Fibroblast of lung (primary cell): ENCODE data around the gene UBE2D2. TPM values are rescaled to one million over a fixed set of nuclear protein-coding genes. Genes with fewer than 3 reads are reported as not detected.

ENCODE experiments used
- DNase-seq, 2 donors: peaks; one replicate each; pipeline versions ENCODE4 v3.0.0 to v3.0.0-alpha.2; 2010; ENCODE audit warnings: low read depth in 2 of 2
- H2AFZ ChIP-seq: 2 replicates; pipeline ENCODE4 v1.5.1; 2012; ENCODE audit warnings: low read length, control low read depth, inconsistent platforms
- H3K27ac ChIP-seq: 2 replicates; pipeline ENCODE4 v1.5.1; 2011; ENCODE audit warnings: low read length, control low read depth; ENCODE audit not compliant: insufficient read depth
- H3K27me3 ChIP-seq: 2 replicates; pipeline ENCODE4 v1.5.1; 2011; ENCODE audit warnings: mild to moderate bottlenecking, low read length; ENCODE audit not compliant: control insufficient read depth, insufficient read depth
- H3K36me3 ChIP-seq: 2 replicates; pipeline ENCODE4 v1.5.1; 2011; ENCODE audit warnings: low read length; ENCODE audit not compliant: control insufficient read depth, insufficient read depth
- H3K4me1 ChIP-seq: 2 replicates; pipeline ENCODE4 v1.5.1; 2011; ENCODE audit warnings: low read length; ENCODE audit not compliant: control insufficient read depth, insufficient read depth; ENCODE audit errors: extremely low read depth
- H3K4me2 ChIP-seq: 2 replicates; pipeline ENCODE4 v1.5.1; 2011; ENCODE audit warnings: low read length, control low read depth; ENCODE audit not compliant: insufficient read depth; ENCODE audit errors: extremely low read depth
- H3K4me3 ChIP-seq, 4 experiments: fragments of 200-600 bp in 1 of 4; sonication (generic) in 1 of 4; replicated peaks in 1 of 4; 2 replicates each; pipeline ENCODE4 v1.5.1; 2011 to 2016; ENCODE audit warnings: low read length in 4 of 4, low read depth in 3 of 4, mild to moderate bottlenecking in 3 of 4, control low read depth in 2 of 4, inconsistent platforms in 1 of 4, mixed read lengths in 1 of 4; ENCODE audit not compliant: insufficient read depth in 1 of 4; ENCODE audit errors: control extremely low read depth in 1 of 4
- H3K79me2 ChIP-seq: 2 replicates; pipeline ENCODE4 v1.5.1; 2012; ENCODE audit warnings: mild to moderate bottlenecking, low read length, inconsistent platforms; ENCODE audit not compliant: control insufficient read depth, insufficient read depth
- H3K9ac ChIP-seq: 2 replicates; pipeline ENCODE4 v1.5.1; 2011; ENCODE audit warnings: mild to moderate bottlenecking, low read length, control low read depth; ENCODE audit not compliant: insufficient read depth
- H3K9me3 ChIP-seq: 2 replicates; pipeline ENCODE4 v1.5.1; 2012; ENCODE audit warnings: low read depth, low read length; ENCODE audit not compliant: control insufficient read depth, insufficient read depth
- H4K20me1 ChIP-seq: 2 replicates; pipeline ENCODE4 v1.5.1; 2011; ENCODE audit warnings: low read length; ENCODE audit not compliant: control insufficient read depth, insufficient read depth; ENCODE audit errors: extremely low read depth
- CTCF ChIP-seq, 2 donors: IDR thresholded peaks in 1 of 2; conservative IDR thresholded peaks in 1 of 2; 1 replicate in 1 of 2; 2 replicates in 1 of 2; pipeline ENCODE4 v1.5.1; 2011 to 2012; ENCODE audit warnings: low read length in 2 of 2, control low read depth in 1 of 2, inconsistent platforms in 1 of 2, low read depth in 1 of 2, mild to moderate bottlenecking in 1 of 2
- EZH2 ChIP-seq: IDR thresholded peaks from 2 replicates; pipeline ENCODE4 v1.5.1; 2012; ENCODE audit warnings: low read length, control low read depth, mild to moderate bottlenecking; ENCODE audit errors: missing control alignments
- polyA plus RNA-seq, 2 donors: library from polyadenylated mRNA; depleted of rRNA in 1 of 2; stranded (reverse) in 1 of 2; unstranded in 1 of 2; fragments of >200 nt; gene quantifications; 2 replicates each; pipeline ENCODE4 v1.2.1, GENCODE V29; 2011 to 2012; ENCODE audit warnings: missing spikeins in 1 of 2
- total RNA-seq: library from RNA; depleted of rRNA; stranded (reverse); fragments of >200 nt; gene quantifications from 2 replicates; pipeline ENCODE4 v1.2.1, GENCODE V29; 2014

Gene UBE2D2
- total and polyA plus RNA-seq, 2 donors (not counting 1 experiment from before 2014, with no cell fraction given), result 56.5 to 62.9 TPM

- DNase-seq, result no peak
- peaks cover 22% of the 10 kb centered on the region for H3K4me1 ChIP-seq
Observed at GRCh38 chr5:139639619-139640380, 78.7 kb downstream of the UBE2D2 start.

GRCh38 chr5:139640421-139641115, 79.4 kb downstream of the UBE2D2 start:
- DNase-seq, result no peak
- TF ChIP-seq EZH2 (no peak), CTCF (conservative IDR thresholded peaks at IDR 0.05 in 1 of 2, IDR thresholded peaks at IDR 0.05 in 1 of 2; ENCODE audit: low read depth in 1 of 2, low read length in 2 of 2) (no peak)
- H3K79me2 ChIP-seq, result no peaks in the 10 kb centered on the region

More at GRCh38 chr5:139639619-139640380, 78.7 kb downstream of the UBE2D2 start:
- no peak overlapping the region for H3K27ac ChIP-seq
- no peak overlapping the region for H2AFZ ChIP-seq
- no peaks in the 10 kb centered on the region for H3K9me3 ChIP-seq
- no peak overlapping the region for H3K4me3 ChIP-seq
- H4K20me1 ChIP-seq, result no peaks in the 10 kb centered on the region
- no peak overlapping the region for H3K4me2 ChIP-seq
- H3K9ac ChIP-seq, result no peak overlapping the region
- TF ChIP-seq CTCF (conservative IDR thresholded peaks at IDR 0.05 in 1 of 2, IDR thresholded peaks at IDR 0.05 in 1 of 2; ENCODE audit: low read depth in 1 of 2, low read length in 2 of 2) (no peak), EZH2 (no peak)
- H3K36me3 ChIP-seq, result no peaks in the 10 kb centered on the region
- H3K79me2 ChIP-seq, result no peaks in the 10 kb centered on the region
- no peaks in the 10 kb centered on the region for H3K27me3 ChIP-seq

More at GRCh38 chr5:139640421-139641115, 79.4 kb downstream of the UBE2D2 start:
- Histone ChIP-seq H3K27ac (no peak overlapping the region), H2AFZ (no peak overlapping the region), H3K36me3 (no peaks in the 10 kb centered on the region), H3K4me3 (no peak overlapping the region), H3K4me2 (no peak overlapping the region), H3K4me1 (peaks cover 22% of the 10 kb centered on the region), H3K9me3 (no peaks in the 10 kb centered on the region), H4K20me1 (no peaks in the 10 kb centered on the region), H3K9ac (no peak overlapping the region), H3K27me3 (no peaks in the 10 kb centered on the region)
